DND-41 (cell line): ENCODE data around the gene AP1B1.

ENCODE experiments used
- ATAC-seq: fragments of 200-7000 bp; cut with Tn5 transposase; 3 replicates; pipeline ENCODE4 v1.9.1; 2021; ENCODE audit warnings: low read depth; ENCODE audit not compliant: insufficient read depth
- DNase-seq: peaks from one replicate; pipeline ENCODE4 v3.0.0-alpha.2; 2020
- H2AFZ ChIP-seq: 2 replicates; pipeline ENCODE4 v1.6.0; 2012; ENCODE audit warnings: low read depth, low read length
- H3K27ac ChIP-seq: 2 replicates; pipeline ENCODE4 v1.5.1; 2012; ENCODE audit warnings: low read length, inconsistent platforms
- H3K27me3 ChIP-seq: fragments of 200-600 bp; sonication (generic); 2 replicates; pipeline ENCODE4 v1.6.0; 2012; ENCODE audit warnings: low read length, mild to moderate bottlenecking, inconsistent platforms; ENCODE audit not compliant: insufficient read depth, poor library complexity
- H3K36me3 ChIP-seq: 2 replicates; pipeline ENCODE4 v1.5.1; 2012; ENCODE audit warnings: low read length, inconsistent platforms; ENCODE audit not compliant: insufficient read depth
- H3K4me1 ChIP-seq: 2 replicates; pipeline ENCODE4 v1.5.1; 2012; ENCODE audit warnings: mild to moderate bottlenecking, low read length; ENCODE audit not compliant: insufficient read depth
- H3K4me2 ChIP-seq: 2 replicates; pipeline ENCODE4 v1.6.0; 2012; ENCODE audit warnings: mild to moderate bottlenecking, moderate library complexity, low read length, inconsistent platforms; ENCODE audit not compliant: insufficient read depth
- H3K4me3 ChIP-seq, 2 experiments: fragments of 200-600 bp in 1 of 2; shearing (Covaris generic) in 1 of 2; 2 replicates each; pipeline ENCODE4 v1.5.1; 2012 to 2016; ENCODE audit warnings: inconsistent platforms in 2 of 2, low read length in 2 of 2, mild to moderate bottlenecking in 2 of 2, low read depth in 1 of 2, moderate library complexity in 1 of 2
- H3K79me2 ChIP-seq: 2 replicates; pipeline ENCODE4 v1.6.0; 2012; ENCODE audit warnings: low read length, inconsistent platforms; ENCODE audit not compliant: insufficient read depth
- H3K9ac ChIP-seq: 2 replicates; pipeline ENCODE4 v1.6.0; 2012; ENCODE audit warnings: low read depth, mild to moderate bottlenecking, inconsistent platforms, low read length, moderate library complexity
- H3K9me3 ChIP-seq: 2 replicates; pipeline ENCODE4 v1.5.1; 2012; ENCODE audit warnings: low read length, moderate library complexity, mild to moderate bottlenecking, inconsistent platforms; ENCODE audit not compliant: insufficient read depth, severe bottlenecking
- H4K20me1 ChIP-seq: 2 replicates; pipeline ENCODE4 v1.6.0; 2012; ENCODE audit warnings: low read length; ENCODE audit not compliant: insufficient read depth
- CTCF ChIP-seq: IDR thresholded peaks from 2 replicates; pipeline ENCODE4 v1.5.1; 2012; ENCODE audit warnings: borderline replicate concordance, low read length, moderate library complexity, mild to moderate bottlenecking; ENCODE audit not compliant: poor library complexity, severe bottlenecking; ENCODE audit errors: extremely low read depth
- EZH2 ChIP-seq: IDR thresholded peaks from 3 replicates; pipeline ENCODE4 v1.6.1; 2012; ENCODE audit warnings: borderline replicate concordance, low read depth, mild to moderate bottlenecking, moderate library complexity, low read length, inconsistent platforms; ENCODE audit not compliant: severe bottlenecking

AP1B1 gene

GRCh38 chr22:29312218-29313125, 75.9 kb downstream of the AP1B1 start:
- Histone ChIP-seq H3K4me1 (peaks cover 15% of the 10 kb centered on the region), H3K79me2 (no peaks in the 10 kb centered on the region), H3K27me3 (peaks cover 9% of the 10 kb centered on the region), H2AFZ (no peak overlapping the region), H3K27ac (no peak overlapping the region), H3K4me2 (no peak overlapping the region), H4K20me1 (peaks cover 8% of the 10 kb centered on the region; the same call in 1 of the 2 replicates), H3K36me3 (no peaks in the 10 kb centered on the region), H3K9ac (no peak overlapping the region), H3K9me3 (no peaks in the 10 kb centered on the region), H3K4me3 (no peak overlapping the region)
- ATAC-seq (no peak), DNase-seq (no peak)
- TF ChIP-seq CTCF (no peak), EZH2 (no peak)

- peaks cover 10% of the 10 kb centered on the region for H3K27me3 ChIP-seq
- H3K79me2 ChIP-seq = no peaks in the 10 kb centered on the region
- no peak overlapping the region for H3K9ac ChIP-seq
- H3K4me2 ChIP-seq = no peak overlapping the region
- H3K4me1 ChIP-seq = peaks cover 20% of the 10 kb centered on the region
- H3K36me3 ChIP-seq = no peaks in the 10 kb centered on the region
- peaks cover 8% of the 10 kb centered on the region; the same call in 1 of the 2 replicates for H4K20me1 ChIP-seq
- H2AFZ ChIP-seq = no peak overlapping the region
- DNase-seq (no peak), ATAC-seq (no peak)
- H3K27ac ChIP-seq = no peak overlapping the region
- no peak overlapping the region for H3K4me3 ChIP-seq
- TF ChIP-seq CTCF = no peak
- no peak for TF ChIP-seq EZH2
- no peaks in the 10 kb centered on the region for H3K9me3 ChIP-seq
These were observed 76.7 kb downstream of the AP1B1 start for GRCh38 chr22:29311464-29312217.

- Histone ChIP-seq H3K4me3 (no peak overlapping the region), H3K36me3 (no peaks in the 10 kb centered on the region), H3K79me2 (no peaks in the 10 kb centered on the region), H3K27me3 (peaks cover 18% of the 10 kb centered on the region), H3K4me1 (peaks cover 27% of the 10 kb centered on the region), H3K4me2 (no peak overlapping the region), H3K27ac (no peak overlapping the region), H4K20me1 (peaks cover 8% of the 10 kb centered on the region; the same call in 1 of the 2 replicates), H3K9ac (no peak overlapping the region), H2AFZ (no peak overlapping the region), H3K9me3 (no peaks in the 10 kb centered on the region)
- ATAC-seq (no peak), DNase-seq (peak; percentile 32)
- TF ChIP-seq EZH2 = no peak
- no peak for TF ChIP-seq CTCF
These were observed 77.5 kb downstream of the AP1B1 start for GRCh38 chr22:29310863-29311339.
